Measurements from ENCODE around the gene ACTL6B. TPM values are rescaled to one million over a fixed set of nuclear protein-coding genes. Genes with fewer than 3 reads are reported as not detected.

The ACTL6B gene
- total RNA-seq, 1 experiment from 2014 or later = not detected

- TF ChIP-seq, protein P1, sequence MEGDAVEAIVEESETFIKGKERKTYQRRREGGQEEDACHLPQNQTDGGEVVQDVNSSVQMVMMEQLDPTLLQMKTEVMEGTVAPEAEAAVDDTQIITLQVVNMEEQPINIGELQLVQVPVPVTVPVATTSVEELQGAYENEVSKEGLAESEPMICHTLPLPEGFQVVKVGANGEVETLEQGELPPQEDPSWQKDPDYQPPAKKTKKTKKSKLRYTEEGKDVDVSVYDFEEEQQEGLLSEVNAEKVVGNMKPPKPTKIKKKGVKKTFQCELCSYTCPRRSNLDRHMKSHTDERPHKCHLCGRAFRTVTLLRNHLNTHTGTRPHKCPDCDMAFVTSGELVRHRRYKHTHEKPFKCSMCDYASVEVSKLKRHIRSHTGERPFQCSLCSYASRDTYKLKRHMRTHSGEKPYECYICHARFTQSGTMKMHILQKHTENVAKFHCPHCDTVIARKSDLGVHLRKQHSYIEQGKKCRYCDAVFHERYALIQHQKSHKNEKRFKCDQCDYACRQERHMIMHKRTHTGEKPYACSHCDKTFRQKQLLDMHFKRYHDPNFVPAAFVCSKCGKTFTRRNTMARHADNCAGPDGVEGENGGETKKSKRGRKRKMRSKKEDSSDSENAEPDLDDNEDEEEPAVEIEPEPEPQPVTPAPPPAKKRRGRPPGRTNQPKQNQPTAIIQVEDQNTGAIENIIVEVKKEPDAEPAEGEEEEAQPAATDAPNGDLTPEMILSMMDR (conservative IDR thresholded peaks at IDR 0.05) = no peak
- no peak for TF ChIP-seq EZH2 (IDR thresholded peaks at IDR 0.05; ENCODE audit: low read depth)
- Histone ChIP-seq H3K9me2 (ENCODE audit: insufficient read depth) (no peaks in the 10 kb centered on the region), H3K4me1 (replicated peaks; ENCODE audit: insufficient read depth) (peaks cover 4% of the 10 kb centered on the region; the same call in 1 of the 2 replicates), H4K20me1 (ENCODE audit: insufficient read depth) (no peaks in the 10 kb centered on the region), H3K36me3 (ENCODE audit: low read depth) (no peaks in the 10 kb centered on the region), H3F3A (ENCODE audit: insufficient read depth, low read depth) (peaks cover 7% of the 10 kb centered on the region; the same call in 1 of the 2 replicates), H3K4me2 (no peak overlapping the region), H3K27me3 (ENCODE audit: insufficient read depth, low read depth) (no peaks in the 10 kb centered on the region), H3K4me3 (no peak overlapping the region), H2AFZ (no peak overlapping the region), H3K79me2 (ENCODE audit: low read depth) (no peaks in the 10 kb centered on the region), H3K27ac (no peak overlapping the region), H3K9me3 (ENCODE audit: insufficient read depth, low read depth) (no peaks in the 10 kb centered on the region)
- intact Hi-C loops (cut with micrococcal nuclease; ENCODE audit: unreplicated experiment) = no loop called here
- no TSS peak for BruUV-seq (replicated peaks)
- ChIA-PET POLR2A (ENCODE audit: unreplicated experiment) (interaction anchor here (0.7 kb wide), 1 partner anchor 48 kb away, joined by 3 read pairs; no protein-coding TSS in a partner anchor), CTCF (no interaction called here)
- no peak for DNase-seq
These were observed 34.7 kb downstream of the ACTL6B start for GRCh38 chr7:100621554-100621953.

DNA sequence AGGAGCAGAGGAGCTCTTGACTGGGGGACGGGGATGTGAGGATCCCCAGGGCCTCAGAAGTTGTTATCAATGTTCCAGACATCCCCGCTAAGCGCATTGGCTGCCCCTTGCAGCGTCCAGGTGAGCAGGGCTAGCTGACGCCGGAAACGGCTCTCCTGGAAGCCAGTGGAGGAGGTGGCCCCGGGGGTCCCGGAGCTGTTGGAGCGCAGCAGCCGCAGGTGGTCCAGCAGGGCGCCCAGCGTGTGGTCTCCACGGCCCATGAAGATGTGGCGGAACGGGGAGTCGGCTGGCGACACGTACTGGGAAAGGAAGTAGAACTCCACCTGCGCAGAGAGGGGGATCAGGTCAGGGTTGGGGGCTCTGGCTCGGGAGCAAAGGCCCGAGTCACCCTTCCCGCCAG is 35.4 kb downstream of the ACTL6B start:
- Histone ChIP-seq H3K27me3 (ENCODE audit: insufficient read depth, low read depth) (no peaks in the 10 kb centered on the region), H3K9me2 (ENCODE audit: insufficient read depth) (no peaks in the 10 kb centered on the region), H3K4me1 (replicated peaks; ENCODE audit: insufficient read depth) (no peaks in the 10 kb centered on the region), H3K4me3 (no peak overlapping the region), H2AFZ (no peak overlapping the region), H3K27ac (no peak overlapping the region), H3K79me2 (ENCODE audit: low read depth) (no peaks in the 10 kb centered on the region), H4K20me1 (ENCODE audit: insufficient read depth) (no peaks in the 10 kb centered on the region), H3K4me2 (no peak overlapping the region), H3F3A (ENCODE audit: insufficient read depth, low read depth) (peaks cover 5% of the 10 kb centered on the region; the same call in 1 of the 2 replicates), H3K9me3 (ENCODE audit: insufficient read depth, low read depth) (no peaks in the 10 kb centered on the region), H3K36me3 (ENCODE audit: low read depth) (no peaks in the 10 kb centered on the region)
- POLR2A ChIA-PET (ENCODE audit: unreplicated experiment) = interaction anchor here (0.6 kb wide), 1 partner anchor 33 kb away, joined by 7 read pairs; no protein-coding TSS in a partner anchor
- TF ChIP-seq, protein P1 (conservative IDR thresholded peaks at IDR 0.05) = no peak
- no peak for TF ChIP-seq EZH2 (IDR thresholded peaks at IDR 0.05; ENCODE audit: low read depth)
- CTCF ChIA-PET = interaction anchor here (0.6 kb wide), 1 partner anchor 163 kb away, joined by 3 read pairs; no protein-coding TSS in a partner anchor
- BruUV-seq (replicated peaks) = no TSS peak
- intact Hi-C loops (cut with micrococcal nuclease; ENCODE audit: unreplicated experiment) = no loop called here
- no peak for DNase-seq

- no TSS peak for BruUV-seq (replicated peaks)
- H3K4me3 ChIP-seq = no peak overlapping the region
- no peaks in the 10 kb centered on the region for H3K36me3 ChIP-seq (ENCODE audit: low read depth)
- TF ChIP-seq, protein P1 (conservative IDR thresholded peaks at IDR 0.05) = no peak
- TF ChIP-seq EZH2 (IDR thresholded peaks at IDR 0.05; ENCODE audit: low read depth) = no peak
- no peak overlapping the region for H3K27ac ChIP-seq
- no peaks in the 10 kb centered on the region for H4K20me1 ChIP-seq (ENCODE audit: insufficient read depth)
- intact Hi-C loops (cut with micrococcal nuclease; ENCODE audit: unreplicated experiment) = no loop called here
- no peaks in the 10 kb centered on the region for H3K9me3 ChIP-seq (ENCODE audit: insufficient read depth, low read depth)
- H3K4me2 ChIP-seq = no peak overlapping the region
- H3K4me1 ChIP-seq (replicated peaks; ENCODE audit: insufficient read depth) = no peaks in the 10 kb centered on the region
- ChIA-PET POLR2A (ENCODE audit: unreplicated experiment) (interaction anchor here (0.6 kb wide), 1 partner anchor 34 kb away, joined by 7 read pairs; no protein-coding TSS in a partner anchor), CTCF (interaction anchor here (0.6 kb wide), 1 partner anchor 163 kb away, joined by 3 read pairs; no protein-coding TSS in a partner anchor)
- no peaks in the 10 kb centered on the region for H3K9me2 ChIP-seq (ENCODE audit: insufficient read depth)
- H3K79me2 ChIP-seq (ENCODE audit: low read depth) = no peaks in the 10 kb centered on the region
- no peak overlapping the region for H2AFZ ChIP-seq
- no peaks in the 10 kb centered on the region for H3K27me3 ChIP-seq (ENCODE audit: insufficient read depth, low read depth)
- no peaks in the 10 kb centered on the region for H3F3A ChIP-seq (ENCODE audit: insufficient read depth, low read depth)
- no peak for DNase-seq
These were observed 36.0 kb downstream of the ACTL6B start for GRCh38 chr7:100620239-100620638.

All from PC-9 (cell line).